K562 (cell line): ENCODE results near the gene CACNG7. TPM values are rescaled to one million over a fixed set of nuclear protein-coding genes. Genes with fewer than 3 reads are reported as not detected.

Experiments used
- ATAC-seq: fragments of 200-7000 bp; cut with Tn5 transposase; 3 replicates; pipeline ENCODE4 v1.9.1; 2020; ENCODE audit warnings: moderate library complexity
- BruUV-seq: library from RNA; stranded (reverse); fragments of 400-500 nt; replicated peaks from 2 replicates; lab custom pipeline; 2021; lab: Mats Ljungman, UMichigan
- CTCF ChIA-PET: fragments of 300-600 bp; formaldehyde crosslinking; extraction: SDS; loops from one replicate; lab custom pipeline; 2021; ENCODE audit warnings: low intra/inter-chr PET ratio; lab: Yijun Ruan, JAX
- POLR2A ChIA-PET: fragments of 300-600, 350-650 bp; sonication (Branson Sonifier 250); formaldehyde crosslinking; extraction: SDS; loops from one replicate; lab custom pipeline; 2021; ENCODE audit warnings: antibody characterized with exemption, inconsistent platforms; lab: Yijun Ruan, JAX
- DNase-seq, 4 experiments: peaks; one replicate each; pipeline versions ENCODE4 v3.0.0 to v3.0.0-alpha.2; 2011 to 2018; ENCODE audit warnings: low spot score in 3 of 4, mixed read lengths in 3 of 4; ENCODE audit errors: extremely low read depth in 1 of 4
- FAIRE-seq: peaks from 2 replicates; lab custom pipeline; 2011; peaks lifted over from hg19 to GRCh38; lab: Jason Lieb, UNC
- H2AFZ ChIP-seq: 2 replicates; pipeline ENCODE4 v1.6.0; 2011; ENCODE audit warnings: low read depth, low read length, control low read depth, inconsistent platforms
- H3K27ac ChIP-seq: fragments of 200-600 bp; 3 replicates; pipeline ENCODE4 v1.8.0; 2011; ENCODE audit warnings: low read depth, mild to moderate bottlenecking, control low read depth, inconsistent platforms, low read length, moderate library complexity, mixed read lengths; ENCODE audit errors: extremely low read depth
- H3K27me3 ChIP-seq, 2 experiments: fragments of 300-600 bp in 1 of 2; 2 replicates in 1 of 2; 3 replicates in 1 of 2; pipeline versions ENCODE4 v1.6.0 to v1.8.0; 2011; ENCODE audit warnings: inconsistent platforms in 2 of 2, low read length in 2 of 2, mild to moderate bottlenecking in 1 of 2, mixed read lengths in 1 of 2, moderate library complexity in 1 of 2; ENCODE audit not compliant: control insufficient read depth in 2 of 2, insufficient read depth in 2 of 2
- H3K36me3 ChIP-seq: fragments of 300-600 bp; 3 replicates; pipeline ENCODE4 v1.8.0; 2011; ENCODE audit warnings: mild to moderate bottlenecking, low read length, inconsistent platforms; ENCODE audit not compliant: control insufficient read depth, insufficient read depth
- H3K4me1 ChIP-seq, 2 experiments: fragments of 200-600 bp in 1 of 2; replicated peaks in 1 of 2; 2 replicates in 1 of 2; 3 replicates in 1 of 2; pipeline versions ENCODE4 v1.5.1 to v1.8.0; 2011; ENCODE audit warnings: inconsistent platforms in 2 of 2, low read length in 2 of 2, mild to moderate bottlenecking in 1 of 2, mixed read lengths in 1 of 2, moderate library complexity in 1 of 2; ENCODE audit not compliant: control insufficient read depth in 2 of 2, insufficient read depth in 2 of 2
- H3K4me2 ChIP-seq: 2 replicates; pipeline ENCODE4 v1.6.1; 2011; ENCODE audit warnings: low read length, control low read depth, inconsistent platforms, mixed read lengths; ENCODE audit not compliant: insufficient read depth
- H3K4me3 ChIP-seq: fragments of 200-600 bp; sonication (generic), shearing (Covaris generic); 2 replicates; pipeline ENCODE4 v1.5.1; 2016; ENCODE audit warnings: control low read depth, inconsistent platforms
- H3K79me2 ChIP-seq: fragments of 200-600 bp; 3 replicates; pipeline ENCODE4 v1.8.0; 2011; ENCODE audit warnings: low read length, inconsistent platforms; ENCODE audit not compliant: control insufficient read depth, insufficient read depth
- H3K9ac ChIP-seq, 2 experiments: 2 replicates each; pipeline versions ENCODE4 v1.6.0 to v1.6.1; 2011; ENCODE audit warnings: low read depth in 2 of 2, low read length in 2 of 2, control low read depth in 1 of 2, inconsistent platforms in 1 of 2, mild to moderate bottlenecking in 1 of 2, mixed read lengths in 1 of 2; ENCODE audit not compliant: insufficient read depth in 1 of 2
- H3K9me1 ChIP-seq: one replicate; pipeline ENCODE4 v1.6.0; 2011; ENCODE audit warnings: inconsistent platforms, mild to moderate bottlenecking, low read length, moderate library complexity; ENCODE audit not compliant: control insufficient read depth, insufficient read depth
- H3K9me3 ChIP-seq: replicated peaks from 2 replicates; pipeline ENCODE4 v1.5.1; 2011; ENCODE audit warnings: low read depth, low read length, inconsistent platforms; ENCODE audit not compliant: control insufficient read depth, insufficient read depth
- H4K20me1 ChIP-seq: replicated peaks from 2 replicates; pipeline ENCODE4 v1.6.1; 2011; ENCODE audit warnings: low read length, inconsistent platforms, mixed read lengths; ENCODE audit not compliant: control insufficient read depth, insufficient read depth
- AFF1 ChIP-seq, 2 experiments: fragments of 450-650 bp; IDR thresholded peaks; 2 replicates each; pipeline ENCODE4 v1.6.1; 2018; ENCODE audit warnings: mild to moderate bottlenecking in 2 of 2, low read depth in 1 of 2; ENCODE audit not compliant: partially characterized antibody in 2 of 2
- ATF2 ChIP-seq: sonication (generic); formaldehyde crosslinking; IDR thresholded peaks from 2 replicates; pipeline ENCODE4 v1.8.1; 2022; ENCODE audit warnings: missing genetic modification reagents
- CREB3L1 ChIP-seq: fragments of 450-650 bp; IDR thresholded peaks from 2 replicates; pipeline ENCODE4 v1.6.1; 2014; ENCODE audit warnings: low read depth, mild to moderate bottlenecking, moderate library complexity, borderline replicate concordance
- FIP1L1 ChIP-seq: fragments of 200-400 bp; formaldehyde crosslinking; IDR thresholded peaks from 2 replicates; pipeline ENCODE4 v1.6.1; 2018; ENCODE audit warnings: mild to moderate bottlenecking, low read depth, low read length; ENCODE audit not compliant: poor library complexity, severe bottlenecking
- FOXO4 ChIP-seq: fragments of 450-650 bp; formaldehyde crosslinking; IDR thresholded peaks from 2 replicates; pipeline ENCODE4 v1.4.0; 2020; ENCODE audit warnings: mild to moderate bottlenecking, moderate library complexity
- KAT8 ChIP-seq: fragments of 450-650 bp; IDR thresholded peaks from 2 replicates; pipeline ENCODE4 v1.6.1; 2016; ENCODE audit warnings: low read depth, mild to moderate bottlenecking
- RNF2 ChIP-seq: sonication (generic); IDR thresholded peaks from 2 replicates; pipeline ENCODE4 v1.6.1; 2016
- ZBTB9 ChIP-seq: fragments of 450-650 bp; formaldehyde crosslinking; IDR thresholded peaks from 2 replicates; pipeline ENCODE4 v1.4.0; 2020; ENCODE audit warnings: mild to moderate bottlenecking, moderate library complexity
- ZNF143 ChIP-seq: sonication (generic); formaldehyde crosslinking; IDR thresholded peaks from 2 replicates; pipeline ENCODE4 v1.9.0; 2022; ENCODE audit warnings: mild to moderate bottlenecking, missing genetic modification reagents
- ZNF197 ChIP-seq: fragments of 200-800 bp; sonication (Bioruptor generic); IDR thresholded peaks from 2 replicates; pipeline ENCODE4 v1.6.1; 2016; ENCODE audit warnings: low read depth, missing genetic modification characterization, missing compliant biosample characterization
- ZNF644 ChIP-seq: fragments of 200-800 bp; sonication (Bioruptor generic); IDR thresholded peaks from 2 replicates; pipeline ENCODE4 v1.6.1; 2016; ENCODE audit warnings: low read depth, missing genetic modification characterization, missing compliant biosample characterization
- WGBS: fragments of 100-300 bp; shearing (Covaris generic); methylation state at CpG from one replicate; pipeline ENCODE4 v1.1.6; 2016; ENCODE audit warnings: low coverage, mixed read lengths; ENCODE audit not compliant: insufficient coverage; ENCODE audit errors: missing lambda C conversion rate; 5-methylcytosine and 5-hydroxymethylcytosine counted together
- in situ Hi-C: fragments of 300-500 bp; cut with MboI; formaldehyde crosslinking; loops from 4 replicates; pipeline ENCODE4 v1.15.0; 2018; ENCODE audit warnings: inconsistent platforms, mixed read lengths
- intact Hi-C: fragments of 100-400 bp; cut with micrococcal nuclease; formaldehyde crosslinking; loops from 2 replicates; pipeline ENCODE4 v1.14.2; 2022
- polyA plus RNA-seq, 8 experiments: library from polyadenylated mRNA; depleted of rRNA in 4 of 8; stranded (reverse) in 5 of 8; unstranded in 3 of 8; fragments of >200 nt; fragmentation: Nextera tagmentation in 2 of 8; fragmentation: Illumina TruSeq in 1 of 8; extraction: Ambion mirVana in 2 of 8; extraction: Trizol in 1 of 8; gene quantifications; 2 replicates each; pipeline versions ENCODE4 v1.2.1 to v1.2.3, GENCODE V29; 2011 to 2014; ENCODE audit warnings: inconsistent platforms in 1 of 8, missing spikeins in 1 of 8
- total RNA-seq, 7 experiments: library from RNA; depleted of rRNA in 6 of 7; stranded (reverse); fragments of >200 nt in 6 of 7; fragmentation: Illumina TruSeq in 2 of 7; extraction: Trizol in 2 of 7; gene quantifications; 2 replicates each; pipeline versions ENCODE4 v1.2.1 to v1.2.3, GENCODE V29; 2011 to 2021; ENCODE audit warnings: low replicate concordance in 1 of 7

Gene CACNG7
- total and polyA plus RNA-seq, 9 of the 15 experiments (the other 6 are each of a cell fraction or from before 2014, with no cell fraction given) = not detected

GRCh38 chr19:53892981-53893325 is 16.1 kb upstream of the CACNG7 start:
- ATAC-seq (peak; percentile 78), DNase-seq (peak; percentile 35 to 64 (median 50)), FAIRE-seq (peak; percentile 78)
- H3K4me1 ChIP-seq = peaks cover 0 to 16% of the 10 kb centered on the region in 2 experiments; a peak in 3 of 5 replicates
- WGBS = 3% methylated on average over 8 of the region's 8 CpGs
- intact Hi-C loops = no loop called here
- H2AFZ ChIP-seq = no peak overlapping the region
- peaks cover under 1% of the 10 kb centered on the region; the same call in 1 of the 2 replicates for H4K20me1 ChIP-seq
- no TSS peak for BruUV-seq
- H3K79me2 ChIP-seq = no peaks in the 10 kb centered on the region
- CTCF ChIA-PET = no interaction called here
- no peaks in the 10 kb centered on the region for H3K9me3 ChIP-seq
- no peak overlapping the region for H3K27ac ChIP-seq
- H3K27me3 ChIP-seq = peaks cover 8 to 52% of the 10 kb centered on the region in 2 experiments; a peak in 3 of 5 replicates
- H3K9ac ChIP-seq = no peak overlapping the region; a peak in 1 of 4 replicates
- H3K4me3 ChIP-seq = no peak overlapping the region
- POLR2A ChIA-PET = no interaction called here
- no peak overlapping the region for H3K4me2 ChIP-seq
- H3K36me3 ChIP-seq = no peaks in the 10 kb centered on the region
- no peaks in the 10 kb centered on the region for H3K9me1 ChIP-seq
- in situ Hi-C loops = no loop called here
- TF ChIP-seq ZNF644 (tag) (no peak), AFF1 (IDR thresholded peaks at IDR 0.05; ENCODE audit: low read depth in 1 of 2, partially characterized antibody in 2 of 2) (peak in 1 of 2 experiments; percentile 98), ZNF197 (CRISPR knock-in tag) (peak; percentile 69; the same call in 1 of the 2 replicates), CREB3L1 (peak; percentile 46; the same call in 1 of the 2 replicates), ZBTB9 (CRISPR knock-in tag) (no peak), KAT8 (no peak), FIP1L1 (no peak), ZNF143 (peak; percentile 91), RNF2 (no peak), FOXO4 (CRISPR knock-in tag) (no peak), ATF2 (CRISPR knock-in tag) (no peak)
